GM13977 (cell line): ENCODE data around the gene PLOD1.

Source experiments
- DNase-seq: peaks from one replicate; pipeline ENCODE4 v3.0.0; 2012; ENCODE audit warnings: low spot score
- CTCF ChIP-seq: IDR thresholded peaks from 2 replicates; pipeline ENCODE4 v1.5.1; 2012; ENCODE audit warnings: mild to moderate bottlenecking, control low read depth; ENCODE audit not compliant: insufficient read depth; ENCODE audit errors: extremely low read depth, missing control alignments
- in situ Hi-C: fragments of 300-500 bp; cut with MboI; formaldehyde crosslinking; loops from one replicate; pipeline ENCODE4 v1.12.0; 2022; ENCODE audit warnings: low sequenced_read_pairs, low pct_unique_long_range_greater_than_20kb, mixed read lengths, inconsistent platforms; ENCODE audit not compliant: unreplicated experiment

PLOD1 gene

DNA sequence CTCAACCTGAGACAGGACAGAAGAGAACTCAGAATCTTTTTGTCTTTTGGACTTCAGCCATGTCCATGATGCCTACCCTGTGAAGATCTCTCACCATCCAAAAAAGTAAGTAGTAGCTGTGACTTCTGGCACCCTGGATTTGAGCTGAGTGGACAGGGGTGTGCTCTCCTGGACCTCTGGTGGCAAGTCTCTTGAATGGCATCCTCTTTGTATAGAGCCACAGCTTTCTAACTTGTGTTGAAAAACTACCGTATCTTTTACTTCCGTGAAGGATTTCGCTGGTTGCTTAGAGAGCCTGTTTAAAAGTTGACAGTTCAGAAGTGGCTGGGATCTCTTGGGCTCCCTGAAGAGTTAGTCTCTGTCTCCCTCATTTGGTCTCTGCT is 47.5 kb downstream of the PLOD1 start:
- no peak for DNase-seq
- in situ Hi-C loops, result no loop called here
- TF ChIP-seq CTCF, result no peak

DNA sequence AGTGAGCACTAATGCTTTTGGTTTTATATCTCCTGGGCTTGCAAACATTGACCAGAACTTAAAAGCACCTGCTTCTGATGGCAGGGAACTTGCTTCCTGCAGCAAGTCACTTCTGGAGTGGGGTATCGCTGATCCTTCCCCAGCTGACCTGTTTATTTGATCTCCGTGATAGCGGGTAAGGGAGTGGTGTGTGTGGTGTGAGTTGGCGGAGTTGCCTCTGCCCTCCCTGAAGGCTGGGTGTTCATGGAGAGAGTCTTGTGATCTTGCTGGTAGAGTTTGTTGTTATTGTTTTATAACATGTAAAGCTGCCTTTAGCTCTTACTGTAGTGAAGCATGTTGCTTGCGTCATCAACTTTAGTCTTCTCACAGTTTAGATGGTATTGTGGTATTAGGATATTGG is 49.6 kb downstream of the PLOD1 start:
- DNase-seq, result no peak
- no peak for TF ChIP-seq CTCF
- in situ Hi-C loops, result no loop called here

DNA sequence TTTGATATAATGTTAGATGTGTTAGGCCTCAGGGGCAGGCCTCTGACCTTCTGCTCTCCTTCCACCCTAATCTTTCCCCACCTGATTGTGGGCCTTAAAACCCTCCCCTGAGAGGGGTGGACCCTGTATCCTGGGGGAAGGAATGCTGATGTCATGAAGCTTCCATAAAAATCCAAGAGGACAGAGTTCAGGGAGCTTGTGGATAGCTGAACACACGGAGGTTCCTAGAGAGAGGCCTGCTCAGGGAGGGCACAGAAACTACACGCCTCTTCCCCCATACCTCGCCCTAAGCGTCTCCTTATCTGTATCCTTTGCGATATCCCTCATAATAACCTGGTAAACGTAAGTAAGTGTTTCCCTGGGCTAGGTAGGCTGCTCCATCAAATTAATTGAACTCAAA is 50.1 kb downstream of the PLOD1 start:
- TF ChIP-seq CTCF, result no peak
- DNase-seq, result no peak
- in situ Hi-C loops, result no loop called here

DNA sequence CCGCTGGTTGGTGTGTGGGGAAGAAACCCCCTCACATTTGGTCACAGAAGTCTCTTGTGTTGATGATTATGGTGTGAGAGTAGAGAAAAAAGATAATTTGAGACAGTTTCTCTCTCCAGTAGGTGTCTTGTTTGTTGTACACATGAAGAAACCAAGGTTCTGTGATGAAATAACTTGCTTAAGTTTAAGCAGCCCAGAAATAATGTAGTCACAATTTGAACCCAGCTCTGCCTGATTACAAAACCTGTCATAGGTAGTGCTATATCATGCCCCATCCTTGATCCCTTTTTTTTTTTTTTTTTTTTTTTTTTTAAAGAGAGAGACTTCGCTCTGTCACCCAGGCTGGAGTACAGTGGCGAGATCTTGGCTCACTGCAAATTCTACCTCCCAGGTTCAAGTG is 50.7 kb downstream of the PLOD1 start:
- DNase-seq, result no peak
- in situ Hi-C loops, result no loop called here
- no peak for TF ChIP-seq CTCF

DNA sequence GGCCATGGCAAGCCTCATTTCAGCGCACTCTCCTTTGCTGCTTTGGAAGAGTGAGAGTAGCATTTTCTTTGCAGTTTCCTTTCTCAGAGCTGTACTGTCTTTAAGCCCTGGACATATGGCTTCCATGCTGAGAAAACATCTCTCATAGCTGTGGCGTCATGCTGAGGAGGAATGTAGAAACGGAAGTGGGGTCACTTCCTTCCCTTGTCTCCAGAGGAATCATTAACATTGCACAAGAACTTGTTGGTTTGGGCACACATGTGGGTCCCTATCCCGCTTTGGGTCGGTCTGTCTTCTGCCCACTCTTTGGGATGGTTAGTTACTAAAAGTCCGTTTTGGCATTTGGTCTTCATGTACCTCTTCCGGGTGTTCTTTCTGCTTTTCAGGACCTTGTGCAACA is 51.3 kb downstream of the PLOD1 start:
- no peak for TF ChIP-seq CTCF
- no peak for DNase-seq
- in situ Hi-C loops, result no loop called here

DNA sequence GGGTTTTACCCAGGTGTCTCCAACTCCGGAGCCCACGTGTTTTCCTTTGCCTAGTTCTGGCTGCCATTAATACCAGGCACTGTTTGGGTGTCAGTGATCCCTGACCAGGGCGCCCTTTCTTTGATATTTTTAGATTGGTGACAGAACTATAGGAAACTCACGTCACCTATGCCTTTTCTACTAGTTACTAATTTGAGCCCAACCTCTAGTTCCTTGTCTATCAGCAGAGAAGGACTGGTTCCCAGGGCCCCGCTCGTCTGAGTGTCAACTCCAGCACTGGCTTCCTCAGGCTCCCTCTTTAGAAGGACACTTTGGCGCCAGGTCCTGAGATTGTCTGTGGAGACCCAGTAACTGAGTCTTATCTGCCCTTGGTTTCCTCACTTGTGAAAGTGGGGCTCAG is 55.2 kb downstream of the PLOD1 start:
- no peak for TF ChIP-seq CTCF
- in situ Hi-C loops, result no loop called here
- DNase-seq, result peak; percentile 45
